NCI-H2196 treated with DMSO at 0.1 percent for 48 hours (cell line): ENCODE measurements around the gene ENPP4.
A peak's percentile ranks its signal among the peaks of the same experiment; 100 is the strongest.
"Not testable (repeated sequence)": the region's sequence is repeated elsewhere in the genome, so short reads cannot be mapped to it uniquely, and the experiment has no call there.

Source experiments
- DNase-seq: peaks from one replicate; lab custom pipeline; 2025; ENCODE audit not compliant: unreplicated experiment; lab: John Stamatoyannopoulos, UW

ENPP4 gene

DNA sequence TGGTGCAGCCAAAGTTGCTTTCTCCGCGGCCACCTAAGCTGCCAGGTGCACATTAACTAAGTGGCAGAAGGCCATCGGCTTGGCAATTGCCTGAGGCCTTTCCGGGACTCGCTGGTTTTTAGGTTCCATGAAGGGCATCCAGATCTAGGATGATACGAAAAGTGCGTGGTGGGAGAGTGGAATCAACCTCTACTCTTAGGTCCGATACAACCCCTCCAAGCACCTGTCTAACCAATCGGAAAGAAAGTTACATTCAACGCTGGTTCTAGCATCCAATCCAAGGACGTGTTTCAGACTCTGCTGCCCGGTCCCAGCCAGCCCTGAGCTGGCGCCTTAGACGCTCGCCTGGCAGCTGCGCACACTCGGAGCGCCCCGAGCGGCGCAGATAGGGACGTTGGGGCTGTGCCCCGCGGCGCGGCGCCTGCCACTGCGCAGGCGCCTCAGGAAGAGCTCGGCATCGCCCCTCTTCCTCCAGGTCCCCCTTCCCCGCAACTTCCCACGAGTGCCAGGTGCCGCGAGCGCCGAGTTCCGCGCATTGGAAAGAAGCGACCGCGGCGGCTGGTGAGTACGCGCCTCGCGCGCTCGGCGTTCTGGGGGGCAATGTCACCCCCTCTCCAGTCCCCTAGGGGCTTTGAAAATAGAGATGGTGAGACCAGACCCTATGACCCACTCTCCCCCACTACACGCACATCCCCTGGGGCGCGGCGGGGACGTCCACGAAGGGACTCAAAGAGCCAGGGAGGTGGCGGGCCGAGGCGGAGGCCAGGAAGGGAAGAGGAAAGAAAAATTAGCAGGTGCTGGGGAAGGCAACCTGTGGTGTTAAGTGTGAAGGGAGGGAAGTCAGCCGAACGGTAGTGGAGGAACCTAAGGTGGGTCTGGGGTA is at the start of gene ENPP4:
ENPP4 (plus strand) TSS at position 361 of the 883 bp plus-strand sequence. CDS start 9,595 bp downstream, outside the sequence.
- peak; percentile 84 for DNase-seq

DNA sequence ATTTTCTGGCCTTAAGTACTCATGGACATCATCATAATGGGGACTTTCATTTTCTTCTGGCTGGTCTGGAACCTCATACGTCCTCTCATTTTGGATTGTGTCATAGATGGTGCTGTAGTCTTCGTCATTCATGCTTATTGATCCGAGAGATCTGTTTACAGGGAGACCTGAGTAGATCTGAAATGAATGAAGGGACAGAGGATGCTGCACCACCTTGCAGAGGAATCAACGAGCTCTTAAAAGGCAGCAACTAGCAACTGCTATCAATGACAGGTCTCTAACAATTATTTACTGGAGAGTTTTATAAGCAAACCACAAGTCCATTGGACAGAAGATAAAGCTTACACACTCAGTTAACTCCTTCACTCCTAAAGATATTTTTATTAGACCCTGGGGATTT is 49.7 kb upstream of the ENPP4 start:
- DNase-seq = no peak

GRCh38 chr6:46085688-46086087 is 44.1 kb upstream of the ENPP4 start:
- DNase-seq = not testable (repeated sequence)

- DNase-seq = peak; percentile 33
Measured at GRCh38 chr6:46090115-46091079, 39.4 kb upstream of the ENPP4 start.

- no peak for DNase-seq
Measured at GRCh38 chr6:46091080-46091478, 38.7 kb upstream of the ENPP4 start.

- DNase-seq = no peak
Measured at GRCh38 chr6:46095251-46095650, 34.5 kb upstream of the ENPP4 start.

DNA sequence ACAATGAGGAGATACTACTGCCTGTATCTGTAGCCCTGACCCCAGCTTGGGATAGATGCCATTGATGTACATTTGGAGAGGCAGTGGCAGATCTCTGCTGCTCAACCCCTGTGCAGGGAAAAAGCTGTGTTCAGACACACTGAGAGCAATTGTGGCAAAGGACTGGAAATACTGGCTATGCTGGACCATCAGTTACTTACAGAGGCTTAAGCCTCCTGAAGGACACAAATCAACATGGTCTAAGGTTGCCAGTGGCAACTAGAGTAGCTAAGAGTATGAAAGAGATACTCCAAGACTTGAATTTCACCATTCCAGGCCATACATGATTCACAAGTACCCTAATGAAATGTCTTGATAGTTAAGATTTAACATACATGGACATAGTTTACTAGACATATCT is 32.4 kb upstream of the ENPP4 start:
- no peak for DNase-seq

- DNase-seq = peak; percentile 65
Measured at GRCh38 chr6:46098678-46099077, 31.1 kb upstream of the ENPP4 start.

DNA sequence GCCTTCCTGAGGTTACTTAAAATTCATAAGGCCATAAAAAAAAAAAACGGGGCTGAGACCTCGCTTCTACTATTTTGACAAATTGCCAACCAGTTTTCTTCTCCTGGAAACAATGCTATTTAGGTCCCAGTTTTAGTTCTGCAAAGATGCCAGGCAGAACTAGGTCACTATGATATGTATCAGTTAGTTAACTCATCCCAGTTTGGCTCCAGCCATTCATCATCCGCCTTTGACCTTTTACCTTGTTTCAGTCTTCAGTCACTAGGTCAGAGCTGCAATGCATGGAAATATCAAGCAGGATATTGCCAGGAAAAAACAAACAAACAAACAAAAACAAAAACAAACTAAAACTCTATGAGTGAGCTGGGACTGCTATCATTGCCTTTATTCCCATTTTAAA is 29.8 kb upstream of the ENPP4 start:
- DNase-seq = no peak

- DNase-seq = no peak
Measured at GRCh38 chr6:46102123-46102522, 27.7 kb upstream of the ENPP4 start.

- DNase-seq = no peak
Measured at GRCh38 chr6:46103441-46104115, 26.2 kb upstream of the ENPP4 start.

GRCh38 chr6:46104209-46104608 is 25.6 kb upstream of the ENPP4 start:
- DNase-seq = no peak

DNA sequence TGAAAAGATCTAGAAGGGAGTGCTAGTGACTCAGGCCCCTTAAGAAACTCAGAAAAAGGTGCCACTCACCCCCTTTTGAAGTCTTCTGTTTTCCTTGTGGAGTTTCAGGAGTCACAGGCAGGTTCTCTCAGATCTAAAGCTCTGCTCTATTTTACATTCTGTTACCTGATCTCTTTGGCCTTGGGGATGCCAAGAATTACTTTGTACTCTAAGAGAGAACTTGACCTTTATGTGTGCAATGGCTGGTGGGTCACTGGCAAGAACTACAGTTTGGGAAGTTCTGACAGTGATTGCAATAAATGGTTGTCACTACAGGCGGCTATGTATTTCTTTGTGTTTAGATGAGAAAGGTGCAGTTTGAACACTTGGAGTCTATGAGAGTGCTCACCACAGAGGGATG is 24.2 kb upstream of the ENPP4 start:
- no peak for DNase-seq

DNA sequence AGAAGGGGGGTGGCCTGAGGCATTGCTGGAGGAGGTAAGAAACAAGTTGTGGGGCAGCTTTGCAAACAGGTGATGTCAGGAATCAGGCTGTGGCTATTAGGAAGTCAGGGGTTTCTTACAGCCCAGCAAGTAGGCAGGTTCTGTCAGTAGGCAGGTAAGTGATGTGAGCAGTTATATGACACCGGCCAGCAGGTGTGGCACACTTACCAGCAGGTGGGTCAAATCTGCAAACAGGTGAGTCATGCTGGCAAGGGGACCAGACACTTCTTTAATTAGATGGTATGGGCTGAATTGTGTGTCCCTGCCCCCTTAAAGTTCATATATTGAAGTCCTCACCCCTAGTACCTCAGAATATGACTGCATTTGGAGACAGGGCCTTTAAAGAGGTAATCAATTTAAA is 16.4 kb upstream of the ENPP4 start:
- DNase-seq = peak; percentile 59

GRCh38 chr6:46115634-46116033 is 14.2 kb upstream of the ENPP4 start:
- DNase-seq = no peak

DNA sequence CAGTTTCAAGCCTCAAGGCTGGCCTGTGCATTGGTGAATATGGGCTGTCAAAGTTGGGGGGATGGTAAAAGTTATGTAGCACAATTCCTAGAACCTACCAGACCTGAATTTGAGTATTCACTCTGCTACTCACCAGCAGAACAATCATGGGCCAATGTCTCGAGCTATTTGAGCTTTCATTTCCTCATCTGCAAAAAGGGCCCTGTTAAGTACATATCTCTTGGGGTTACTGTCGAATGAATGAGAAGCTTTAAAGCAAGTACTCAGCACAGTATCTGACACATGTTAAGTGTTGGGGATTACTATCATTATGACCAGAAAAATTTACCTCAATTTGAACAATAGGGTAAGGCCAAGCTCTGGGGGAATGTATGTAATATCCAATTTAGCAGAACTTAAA is 13.5 kb upstream of the ENPP4 start:
- no peak for DNase-seq

GRCh38 chr6:46118157-46118556 is 11.6 kb upstream of the ENPP4 start:
- no peak for DNase-seq

- DNase-seq = no peak
Measured at GRCh38 chr6:46118836-46119235, 11.0 kb upstream of the ENPP4 start.

DNA sequence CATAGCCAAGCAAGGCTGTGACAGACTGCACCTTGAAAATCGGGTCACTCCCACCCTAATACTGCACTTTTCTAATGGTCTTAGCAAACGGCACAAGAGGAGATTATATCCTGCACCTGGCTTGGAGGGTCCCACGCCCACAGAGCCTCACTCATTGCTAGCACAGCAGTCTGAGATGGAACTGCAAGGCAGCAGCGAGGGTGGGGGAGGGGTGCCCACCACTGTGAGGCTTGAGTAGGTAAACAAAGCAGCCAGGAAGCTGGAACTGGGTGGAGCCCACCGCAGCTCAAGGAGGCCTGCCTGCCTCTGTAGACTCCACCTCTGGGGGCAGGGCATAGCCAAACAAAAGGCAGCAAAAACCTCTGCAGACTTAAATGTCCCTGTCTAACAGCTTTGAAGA is 10.1 kb upstream of the ENPP4 start:
- not testable (repeated sequence) for DNase-seq

DNA sequence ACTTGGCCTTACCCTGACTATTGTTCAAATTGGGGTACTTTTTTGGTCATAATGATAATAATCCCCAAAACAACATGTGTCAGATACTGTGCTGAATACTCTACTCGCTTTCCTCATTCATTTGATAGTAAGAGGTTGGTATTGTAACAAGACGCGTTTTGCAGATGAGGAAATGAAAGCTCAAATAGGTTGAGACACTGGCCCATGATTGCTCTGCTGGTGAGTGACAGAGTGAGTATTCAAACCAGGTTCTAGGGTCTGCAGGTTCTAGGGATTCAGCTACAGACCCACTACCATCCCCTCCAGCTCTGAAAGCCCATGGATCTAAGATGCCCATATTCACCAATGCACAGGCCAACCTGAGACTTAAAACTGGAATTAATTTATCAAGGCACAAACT is 1.3 kb upstream of the ENPP4 start:
- DNase-seq = no peak

GRCh38 chr6:46129291-46129628 is 529 bp upstream of the ENPP4 start:
- DNase-seq = no peak
